ENCODE measurements around the gene MTERF4. TPM values are rescaled to one million over a fixed set of nuclear protein-coding genes. Genes with fewer than 3 reads are reported as not detected.

The MTERF4 gene, protein sequence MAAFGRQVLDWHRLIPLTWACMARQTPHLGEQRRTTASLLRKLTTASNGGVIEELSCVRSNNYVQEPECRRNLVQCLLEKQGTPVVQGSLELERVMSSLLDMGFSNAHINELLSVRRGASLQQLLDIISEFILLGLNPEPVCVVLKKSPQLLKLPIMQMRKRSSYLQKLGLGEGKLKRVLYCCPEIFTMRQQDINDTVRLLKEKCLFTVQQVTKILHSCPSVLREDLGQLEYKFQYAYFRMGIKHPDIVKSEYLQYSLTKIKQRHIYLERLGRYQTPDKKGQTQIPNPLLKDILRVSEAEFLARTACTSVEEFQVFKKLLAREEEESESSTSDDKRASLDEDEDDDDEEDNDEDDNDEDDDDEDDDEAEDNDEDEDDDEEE
- 47.9 to 55.9 TPM (median 53.7 TPM) in 3 replicates for total RNA-seq

DNA sequence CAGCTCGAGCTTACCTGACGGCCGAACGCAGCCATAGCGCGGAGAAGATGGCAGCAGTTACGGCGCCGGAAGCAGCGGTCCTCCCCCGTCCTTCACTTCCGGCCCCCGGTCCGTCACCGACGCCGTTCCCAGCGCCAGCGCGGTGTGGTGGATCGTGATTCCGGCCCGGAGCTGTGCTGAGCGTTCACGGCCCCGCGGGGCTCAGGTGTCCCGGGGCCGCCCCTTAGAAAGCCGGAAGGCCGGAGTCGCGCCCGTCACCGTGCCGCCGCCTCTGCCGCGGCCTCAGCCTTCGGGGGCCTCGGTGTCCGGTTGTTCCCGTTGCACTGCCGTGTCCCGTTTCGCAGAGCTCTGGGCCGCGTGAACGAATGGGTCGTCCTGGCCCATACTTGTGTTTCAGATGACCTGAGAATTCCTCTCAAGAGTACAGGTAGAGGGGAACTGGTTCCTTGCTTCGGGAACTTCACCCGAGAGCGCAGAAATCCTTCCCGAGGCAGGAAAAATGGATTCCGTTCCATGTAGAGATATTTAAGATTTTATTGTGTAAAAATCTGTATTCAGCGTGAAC lies at the start of gene MTERF4:
MTERF4 (minus strand) TSS at position 49 of the 565 bp plus-strand sequence; CDS start at position 35, 14 bp downstream.
- Mint-ChIP-seq H3K36me3 (peaks cover 11% of the 10 kb centered on the region), H3K4me1 (peaks cover 10% of the 10 kb centered on the region), H3K27ac (peak within 1 kb of the TSS; percentile 98), H3K27me3 (ENCODE audit: low read depth) (no peaks in the 10 kb centered on the region), H3K4me3 (peak within 1 kb of the TSS; percentile 95), H3K9me3 (no peaks in the 10 kb centered on the region)
- DNase-seq (ENCODE audit: low spot score in 2 of 2, unreplicated experiment in 2 of 2) = peak; percentile 74 to 88
- TF ChIP-seq, protein P1, sequence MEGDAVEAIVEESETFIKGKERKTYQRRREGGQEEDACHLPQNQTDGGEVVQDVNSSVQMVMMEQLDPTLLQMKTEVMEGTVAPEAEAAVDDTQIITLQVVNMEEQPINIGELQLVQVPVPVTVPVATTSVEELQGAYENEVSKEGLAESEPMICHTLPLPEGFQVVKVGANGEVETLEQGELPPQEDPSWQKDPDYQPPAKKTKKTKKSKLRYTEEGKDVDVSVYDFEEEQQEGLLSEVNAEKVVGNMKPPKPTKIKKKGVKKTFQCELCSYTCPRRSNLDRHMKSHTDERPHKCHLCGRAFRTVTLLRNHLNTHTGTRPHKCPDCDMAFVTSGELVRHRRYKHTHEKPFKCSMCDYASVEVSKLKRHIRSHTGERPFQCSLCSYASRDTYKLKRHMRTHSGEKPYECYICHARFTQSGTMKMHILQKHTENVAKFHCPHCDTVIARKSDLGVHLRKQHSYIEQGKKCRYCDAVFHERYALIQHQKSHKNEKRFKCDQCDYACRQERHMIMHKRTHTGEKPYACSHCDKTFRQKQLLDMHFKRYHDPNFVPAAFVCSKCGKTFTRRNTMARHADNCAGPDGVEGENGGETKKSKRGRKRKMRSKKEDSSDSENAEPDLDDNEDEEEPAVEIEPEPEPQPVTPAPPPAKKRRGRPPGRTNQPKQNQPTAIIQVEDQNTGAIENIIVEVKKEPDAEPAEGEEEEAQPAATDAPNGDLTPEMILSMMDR (IDR thresholded peaks at IDR 0.05; ENCODE audit: unreplicated experiment) = no peak

DNA sequence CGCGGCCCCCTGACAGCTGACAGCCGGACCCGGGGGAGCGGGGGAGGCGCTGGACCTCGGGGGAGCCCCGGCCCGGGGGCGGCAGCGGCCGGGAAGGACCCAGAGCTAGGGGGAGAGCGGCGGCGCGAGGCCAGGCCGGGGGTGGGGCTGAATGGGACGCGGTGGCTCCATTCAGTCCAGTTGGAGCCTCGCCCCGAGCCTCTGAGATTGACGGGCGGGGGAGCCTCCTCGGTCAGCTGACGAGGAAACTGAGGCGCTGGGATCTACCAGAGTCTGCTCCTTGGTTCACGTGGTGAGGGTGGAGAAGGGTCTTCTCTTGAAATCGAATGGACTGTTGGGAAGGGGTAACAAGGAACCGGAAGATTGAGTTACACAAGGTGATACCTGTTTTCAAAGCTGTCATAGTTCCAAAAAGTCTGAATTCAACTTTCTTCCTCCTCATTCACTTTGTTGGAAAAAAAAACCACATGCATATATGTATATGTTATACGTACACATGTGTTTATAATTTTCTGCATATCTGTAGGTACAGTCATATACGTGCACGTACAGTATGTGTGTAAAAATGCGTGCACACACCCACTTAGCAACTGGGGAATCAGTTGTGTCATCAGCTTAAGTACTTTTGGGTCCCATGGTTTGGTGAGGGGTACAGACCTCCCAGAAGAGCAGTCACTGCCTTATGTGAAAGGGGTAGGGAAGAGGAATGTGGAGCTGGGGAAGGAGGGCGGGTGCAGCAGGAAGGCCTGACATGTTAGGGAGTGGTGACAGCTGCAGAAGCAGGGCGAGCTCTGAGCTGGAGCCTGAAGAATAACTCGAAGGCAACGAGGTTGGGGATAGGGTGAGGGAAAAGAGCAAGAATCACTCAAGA lies 48.8 kb upstream of the MTERF4 start:
- Mint-ChIP-seq H3K36me3 (peaks cover 2% of the 10 kb centered on the region), H3K9me3 (no peaks in the 10 kb centered on the region), H3K27me3 (ENCODE audit: low read depth) (no peaks in the 10 kb centered on the region), H3K4me3 (peak overlapping the region; percentile 92), H3K4me1 (peaks cover 33% of the 10 kb centered on the region), H3K27ac (peak overlapping the region; percentile 93)
- TF ChIP-seq, protein P1 (IDR thresholded peaks at IDR 0.05; ENCODE audit: unreplicated experiment) = no peak
- no peak for DNase-seq (ENCODE audit: low spot score in 2 of 2, unreplicated experiment in 2 of 2)

DNA sequence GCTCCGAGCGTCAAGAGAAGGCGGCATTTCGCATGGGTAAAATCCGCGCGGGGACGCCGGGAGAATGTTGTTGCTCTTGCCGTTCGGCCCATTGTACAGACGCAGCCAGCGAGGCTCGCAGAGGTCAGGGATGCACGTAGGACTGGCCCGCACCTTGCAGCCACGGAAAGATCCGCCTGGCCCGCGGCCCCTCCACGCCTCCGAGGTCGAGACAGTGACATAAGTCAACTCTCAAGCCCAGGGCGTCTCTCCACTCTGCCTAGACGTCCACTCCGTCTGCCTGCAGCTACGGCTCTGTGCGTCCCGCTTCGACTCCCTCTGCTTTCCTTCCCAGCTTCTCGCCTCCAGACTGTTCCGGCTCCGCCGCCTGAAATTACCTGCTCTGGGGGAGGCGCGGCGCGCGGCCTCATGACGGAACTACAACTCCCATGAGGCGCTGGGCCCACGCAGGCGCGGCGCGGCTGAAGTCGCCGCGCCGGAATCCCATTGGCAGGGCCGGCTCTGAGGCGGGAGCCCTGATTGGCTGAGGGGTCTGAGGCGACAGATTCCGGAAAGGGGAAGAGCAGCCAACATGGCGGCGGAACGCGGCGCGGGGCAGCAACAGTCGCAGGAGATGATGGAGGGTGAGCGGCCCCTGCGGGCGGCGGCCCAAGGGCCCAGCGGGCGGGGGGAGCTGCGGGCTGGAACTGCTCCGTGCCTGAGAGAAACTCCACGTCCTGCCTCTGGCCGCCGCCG lies 48.0 kb upstream of the MTERF4 start, which contains the start of gene PPP1R7:
PPP1R7 (plus strand) TSS at position 543 of the 735 bp plus-strand sequence; CDS start at position 572, 29 bp downstream.
- Mint-ChIP-seq H3K4me1 (peaks cover 33% of the 10 kb centered on the region), H3K27me3 (ENCODE audit: low read depth) (no peaks in the 10 kb centered on the region), H3K4me3 (peak within 1 kb of the TSS; percentile 92), H3K27ac (peak within 1 kb of the TSS; percentile 93), H3K9me3 (no peaks in the 10 kb centered on the region), H3K36me3 (peaks cover 2% of the 10 kb centered on the region)
- TF ChIP-seq, protein P1 (IDR thresholded peaks at IDR 0.05; ENCODE audit: unreplicated experiment) = no peak
- DNase-seq (ENCODE audit: low spot score in 2 of 2, unreplicated experiment in 2 of 2) = peak; percentile 91 to 92

DNA sequence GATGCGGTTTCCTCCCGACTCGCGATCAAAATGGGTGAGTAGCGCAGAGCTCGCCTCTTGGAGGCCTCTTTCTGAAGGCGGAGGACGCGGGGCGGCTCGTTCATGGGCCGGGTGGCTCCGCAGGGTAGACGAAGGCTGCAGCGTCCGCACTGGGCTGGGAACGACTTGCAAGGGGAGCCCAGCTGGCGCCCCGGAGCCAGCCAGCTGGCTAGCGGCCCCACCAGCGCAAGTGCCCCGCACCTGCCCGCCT lies 47.5 kb upstream of the MTERF4 start:
- H3K9me3 Mint-ChIP-seq = no peaks in the 10 kb centered on the region
- no peak for DNase-seq (ENCODE audit: low spot score in 2 of 2, unreplicated experiment in 2 of 2)
- peaks cover 33% of the 10 kb centered on the region for H3K4me1 Mint-ChIP-seq
- H3K27me3 Mint-ChIP-seq (ENCODE audit: low read depth) = no peaks in the 10 kb centered on the region
- H3K4me3 Mint-ChIP-seq = peak overlapping the region; percentile 92
- peak overlapping the region; percentile 87 for H3K27ac Mint-ChIP-seq
- TF ChIP-seq, protein P1 (IDR thresholded peaks at IDR 0.05; ENCODE audit: unreplicated experiment) = no peak
- H3K36me3 Mint-ChIP-seq = peaks cover 2% of the 10 kb centered on the region

Data from mesothelial cell of epicardium (in vitro differentiated cells).